ENCODE data around the gene BABAM1. TPM values are rescaled to one million over a fixed set of nuclear protein-coding genes. Genes with fewer than 3 reads are reported as not detected.

BABAM1 gene
- total and polyA plus RNA-seq, 12 donors: 68.5 to 162 (median 81.2) TPM

DNA sequence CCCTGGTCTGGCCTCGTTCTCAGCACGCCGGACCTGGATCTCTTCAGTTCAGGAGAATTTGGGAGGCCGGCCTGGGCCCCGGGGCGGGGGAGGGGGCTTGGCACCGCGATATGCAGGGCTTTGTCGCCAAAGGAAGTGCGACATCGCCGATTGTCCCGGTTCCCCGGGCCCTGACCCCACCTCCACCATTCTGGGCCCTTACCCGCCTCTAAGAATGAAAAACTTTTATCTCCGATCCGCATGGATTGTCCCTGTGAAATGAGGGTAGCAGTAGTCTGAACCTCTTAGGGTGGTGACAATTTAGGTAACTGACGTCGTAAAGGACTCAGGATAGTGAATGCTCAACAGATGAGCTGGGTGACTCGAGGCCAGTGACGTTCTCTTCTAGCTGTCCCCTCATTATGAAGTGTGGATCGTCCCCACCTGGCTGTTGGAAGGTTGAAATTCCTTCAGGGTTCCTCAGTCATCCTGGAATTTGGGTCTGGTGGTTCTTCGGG lies 42.8 kb downstream of the BABAM1 start:
- TF ChIP-seq, protein P1, sequence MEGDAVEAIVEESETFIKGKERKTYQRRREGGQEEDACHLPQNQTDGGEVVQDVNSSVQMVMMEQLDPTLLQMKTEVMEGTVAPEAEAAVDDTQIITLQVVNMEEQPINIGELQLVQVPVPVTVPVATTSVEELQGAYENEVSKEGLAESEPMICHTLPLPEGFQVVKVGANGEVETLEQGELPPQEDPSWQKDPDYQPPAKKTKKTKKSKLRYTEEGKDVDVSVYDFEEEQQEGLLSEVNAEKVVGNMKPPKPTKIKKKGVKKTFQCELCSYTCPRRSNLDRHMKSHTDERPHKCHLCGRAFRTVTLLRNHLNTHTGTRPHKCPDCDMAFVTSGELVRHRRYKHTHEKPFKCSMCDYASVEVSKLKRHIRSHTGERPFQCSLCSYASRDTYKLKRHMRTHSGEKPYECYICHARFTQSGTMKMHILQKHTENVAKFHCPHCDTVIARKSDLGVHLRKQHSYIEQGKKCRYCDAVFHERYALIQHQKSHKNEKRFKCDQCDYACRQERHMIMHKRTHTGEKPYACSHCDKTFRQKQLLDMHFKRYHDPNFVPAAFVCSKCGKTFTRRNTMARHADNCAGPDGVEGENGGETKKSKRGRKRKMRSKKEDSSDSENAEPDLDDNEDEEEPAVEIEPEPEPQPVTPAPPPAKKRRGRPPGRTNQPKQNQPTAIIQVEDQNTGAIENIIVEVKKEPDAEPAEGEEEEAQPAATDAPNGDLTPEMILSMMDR (IDR thresholded peaks at IDR 0.05): no peak
- TF ChIP-seq POLR2A (IDR thresholded peaks at IDR 0.05): no peak
- intact Hi-C loops (cut with DNase I): loop anchor here in 1 of 2 donors (10.0 kb wide), 1 partner anchor 75 kb away; no protein-coding TSS in a partner anchor
- no peaks in the 10 kb centered on the region for H3K9me3 ChIP-seq (replicated peaks in 1 of 3)
- peaks cover 38 to 50% of the 10 kb centered on the region in 2 donors for H3K4me1 ChIP-seq (replicated peaks in 1 of 2)
- H3K27me3 ChIP-seq: no peaks in the 10 kb centered on the region
- peak overlapping the region in 3 of 4 donors; percentile 57 to 87 (median 66) for H3K4me3 ChIP-seq
- DNase-seq: peak in 1 of 7 donors; percentile 33
- 4 to 9% (median 6%) methylated on average over 8 to 23 of the region's 23 CpGs for WGBS, 4 donors
- H3K36me3 ChIP-seq (replicated peaks in 1 of 2): peaks cover 0 to 14% of the 10 kb centered on the region in 2 donors
- H3K27ac ChIP-seq: peak overlapping the region; percentile 11 to 89 (median 71)

DNA sequence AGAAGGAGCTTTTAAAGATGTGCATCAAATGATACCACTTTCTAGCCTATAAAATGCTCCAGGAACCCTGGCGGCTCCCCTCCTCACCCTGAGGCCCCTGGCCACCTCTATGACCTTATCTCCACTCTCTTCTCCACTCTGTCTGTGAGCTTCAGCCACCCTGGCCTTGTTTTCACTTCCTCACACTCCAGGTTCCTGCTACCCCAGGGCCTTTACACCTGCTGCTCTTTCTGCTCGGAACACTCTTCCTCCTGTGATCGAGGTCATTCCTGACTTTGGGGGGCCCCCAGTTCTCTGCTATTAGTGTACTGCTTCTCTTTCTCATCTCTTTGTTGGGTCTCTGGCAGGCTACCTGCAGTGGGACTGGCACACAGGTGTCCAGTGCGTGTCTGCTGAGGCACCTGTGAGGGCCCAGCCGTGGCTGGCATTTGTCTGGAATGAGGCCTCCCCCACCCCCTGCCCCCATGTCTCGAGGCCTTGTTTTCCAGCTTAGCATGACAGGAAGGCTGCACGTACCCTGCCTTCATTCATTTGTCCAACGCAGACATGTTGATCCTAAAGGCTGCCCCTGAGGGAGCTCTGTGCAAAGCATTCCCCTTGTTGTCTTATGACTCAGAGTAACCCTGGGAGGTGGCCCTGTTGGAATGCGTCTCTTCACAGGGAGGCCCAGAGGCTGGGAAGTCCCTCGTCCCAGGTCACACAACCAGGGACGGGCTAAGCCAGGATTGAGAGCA lies 44.4 kb downstream of the BABAM1 start:
- Histone ChIP-seq H3K9me3 (replicated peaks in 1 of 3) (no peaks in the 10 kb centered on the region), H3K4me3 (no peak overlapping the region), H3K4me1 (replicated peaks in 1 of 2) (peaks cover 33 to 39% of the 10 kb centered on the region in 2 donors), H3K36me3 (replicated peaks in 1 of 2) (peaks cover 0 to 28% of the 10 kb centered on the region in 2 donors), H3K27me3 (no peaks in the 10 kb centered on the region), H3K27ac (peak overlapping the region; percentile 2 to 89 (median 71))
- TF ChIP-seq, protein P1 (IDR thresholded peaks at IDR 0.05): no peak
- TF ChIP-seq POLR2A (IDR thresholded peaks at IDR 0.05): peak in 1 of 2 donors; percentile 33
- DNase-seq: peak in 6 of 7 donors; percentile 77 to 85 (median 80)
- intact Hi-C loops (cut with DNase I): no loop called here
- 57 to 75% (median 65%) methylated on average over 10 to 11 of the region's 11 CpGs for WGBS, 4 donors

DNA sequence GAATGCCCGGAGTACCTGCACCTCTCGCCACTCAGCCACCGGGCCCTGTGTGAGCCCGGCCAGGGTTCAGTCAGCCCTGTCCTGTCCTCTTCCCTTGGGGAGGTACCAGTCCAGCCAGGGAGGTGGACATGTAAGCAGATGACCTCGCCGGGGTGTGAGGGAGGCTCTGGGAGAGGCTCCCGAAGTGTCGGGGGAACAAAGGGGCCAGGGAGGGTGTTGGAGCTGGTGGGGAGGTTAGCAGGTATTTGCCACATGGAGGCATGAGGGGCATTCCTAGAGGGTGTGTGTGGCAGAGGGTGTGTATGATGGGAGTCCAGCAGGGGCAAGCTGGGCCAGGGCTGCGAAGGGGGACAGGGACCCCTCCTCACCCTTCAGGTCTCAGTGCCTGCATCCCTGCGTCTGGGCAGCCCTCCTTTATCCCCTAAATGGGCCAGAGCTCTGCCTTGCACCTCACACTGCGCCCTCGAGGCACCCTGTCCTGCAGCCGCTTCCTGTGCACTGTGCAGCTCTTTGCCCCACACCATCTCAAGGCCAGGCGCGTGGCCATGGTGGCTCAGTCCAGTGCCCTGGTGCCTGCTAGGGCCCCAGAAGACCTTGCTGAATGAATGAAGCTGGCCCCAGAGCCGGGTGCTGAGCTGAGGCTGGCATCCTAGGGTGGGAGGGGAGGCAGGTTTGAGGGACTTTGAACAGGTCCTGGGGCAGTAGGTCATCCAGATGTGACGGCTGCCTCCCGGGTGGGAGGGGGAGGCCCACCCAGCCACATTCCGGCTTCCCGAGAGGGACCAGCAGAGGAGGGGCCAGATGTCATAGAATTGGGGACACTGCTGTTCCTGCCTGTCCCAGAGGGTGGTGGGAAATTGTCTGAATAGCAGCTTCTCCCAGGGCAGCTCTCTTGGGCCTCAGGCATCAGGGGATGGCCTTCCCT lies 45.2 kb downstream of the BABAM1 start:
- no peaks in the 10 kb centered on the region for H3K9me3 ChIP-seq (replicated peaks in 1 of 3)
- H3K27me3 ChIP-seq: no peaks in the 10 kb centered on the region
- TF ChIP-seq POLR2A (IDR thresholded peaks at IDR 0.05): peak in 1 of 2 donors; percentile 3
- TF ChIP-seq, protein P1 (IDR thresholded peaks at IDR 0.05): no peak
- H3K4me1 ChIP-seq (replicated peaks in 1 of 2): peaks cover 28 to 31% of the 10 kb centered on the region in 2 donors
- H3K36me3 ChIP-seq (replicated peaks in 1 of 2): peaks cover 0 to 32% of the 10 kb centered on the region in 2 donors
- WGBS, 4 donors: 47 to 55% (median 54%) methylated on average over 10 to 20 of the region's 20 CpGs
- peak in 3 of 7 donors; percentile 51 to 75 (median 66) for DNase-seq
- intact Hi-C loops (cut with DNase I): no loop called here
- H3K4me3 ChIP-seq: no peak overlapping the region
- peak overlapping the region in 4 of 5 donors; percentile 24 to 89 (median 71) for H3K27ac ChIP-seq
